KMS-11 (cell line): ENCODE measurements around the gene CSNK2A1.

ENCODE experiments used
- H2AFZ ChIP-seq: fragments of 200-600 bp; sonication (generic); 2 replicates; pipeline ENCODE4 v1.6.1; 2016; ENCODE audit warnings: antibody characterized with exemption, mixed run types, low read depth
- H3K27ac ChIP-seq: fragments of 200-600 bp; sonication (generic); 2 replicates; pipeline ENCODE4 v1.6.1; 2016; ENCODE audit warnings: mild to moderate bottlenecking, mixed run types
- H3K27me3 ChIP-seq: fragments of 200-600 bp; sonication (generic); 2 replicates; pipeline ENCODE4 v1.6.1; 2017; ENCODE audit warnings: mild to moderate bottlenecking, low read depth, mixed run types, moderate library complexity; ENCODE audit not compliant: insufficient read depth
- H3K36me3 ChIP-seq: fragments of 200-600 bp; sonication (generic); 2 replicates; pipeline ENCODE4 v1.6.1; 2017; ENCODE audit warnings: mild to moderate bottlenecking, mixed run types; ENCODE audit not compliant: insufficient read depth
- H3K4me1 ChIP-seq: fragments of 200-600 bp; sonication (generic); 2 replicates; pipeline ENCODE4 v1.6.1; 2016; ENCODE audit warnings: mild to moderate bottlenecking, low read depth, mixed run types; ENCODE audit not compliant: poor library complexity, severe bottlenecking
- H3K4me2 ChIP-seq: fragments of 200-600 bp; sonication (generic); 2 replicates; pipeline ENCODE4 v1.7.0; 2016; ENCODE audit warnings: mild to moderate bottlenecking, mixed run types
- H3K4me3 ChIP-seq: fragments of 200-600 bp; sonication (generic); IDR thresholded peaks from 2 replicates; pipeline ENCODE4 v1.6.1; 2017; ENCODE audit warnings: low read depth, low read length, mixed read lengths; ENCODE audit not compliant: insufficient read depth
- H3K79me2 ChIP-seq: fragments of 200-600 bp; sonication (generic); 2 replicates; pipeline ENCODE4 v1.6.1; 2016; ENCODE audit warnings: low read depth, mixed run types; ENCODE audit not compliant: insufficient read depth
- H3K9ac ChIP-seq: fragments of 200-600 bp; sonication (generic); 2 replicates; pipeline ENCODE4 v1.6.1; 2016; ENCODE audit warnings: mild to moderate bottlenecking, mixed run types
- H4K20me1 ChIP-seq: fragments of 200-600 bp; sonication (generic); 2 replicates; pipeline ENCODE4 v1.6.1; 2016; ENCODE audit warnings: mild to moderate bottlenecking, mixed run types; ENCODE audit not compliant: insufficient read depth
- CTCF ChIP-seq: fragments of 200-600 bp; sonication (generic); conservative IDR thresholded peaks from 2 replicates; pipeline ENCODE4 v1.6.1; 2017; ENCODE audit warnings: low read depth, mild to moderate bottlenecking, antibody characterized with exemption, low read length, moderate library complexity, mixed read lengths

Gene CSNK2A1

GRCh38 chr20:536426-537010 is 7.1 kb downstream of the CSNK2A1 start:
- Histone ChIP-seq H3K4me1 (peaks cover 24% of the 10 kb centered on the region), H3K36me3 (0 out of 2 replicates have a peak, but pooled peaks cover 4% of the 10 kb centered on the region), H4K20me1 (peaks cover 59% of the 10 kb centered on the region), H3K27me3 (no peaks in the 10 kb centered on the region), H3K9ac (no peak overlapping the region), H3K27ac (no peak overlapping the region), H3K79me2 (peaks cover 100% of the 10 kb centered on the region), H2AFZ (no peak overlapping the region), H3K4me2 (no peak overlapping the region), H3K4me3 (no peak overlapping the region)
- TF ChIP-seq CTCF, result no peak

DNA sequence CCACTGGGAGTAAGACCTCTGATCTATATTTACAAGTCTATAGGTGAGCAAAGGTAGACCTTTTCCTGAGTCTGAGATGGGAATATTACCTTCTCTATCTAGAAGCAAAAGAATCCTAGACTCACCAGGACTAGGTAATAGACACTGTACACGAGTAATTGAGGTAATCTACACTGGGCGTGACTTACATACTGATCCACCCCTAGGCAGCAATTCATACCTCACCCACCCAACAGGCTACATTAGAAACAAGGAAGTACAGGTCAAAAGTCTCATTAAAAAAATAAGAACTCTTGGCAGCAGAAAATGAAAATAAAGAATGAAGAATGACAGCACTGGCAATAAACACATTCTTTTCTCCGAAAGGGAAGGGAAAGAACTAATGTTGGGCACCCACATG is 7.6 kb downstream of the CSNK2A1 start:
- peaks cover 100% of the 10 kb centered on the region for H3K79me2 ChIP-seq
- no peaks in the 10 kb centered on the region for H3K27me3 ChIP-seq
- no peak overlapping the region for H3K4me3 ChIP-seq
- no peak overlapping the region for H3K4me2 ChIP-seq
- no peak overlapping the region for H2AFZ ChIP-seq
- H3K36me3 ChIP-seq, result 0 out of 2 replicates have a peak, but pooled peaks cover 4% of the 10 kb centered on the region
- H3K27ac ChIP-seq, result no peak overlapping the region
- H3K9ac ChIP-seq, result no peak overlapping the region
- H3K4me1 ChIP-seq, result peaks cover 24% of the 10 kb centered on the region
- TF ChIP-seq CTCF, result no peak
- H4K20me1 ChIP-seq, result peaks cover 54% of the 10 kb centered on the region

GRCh38 chr20:533526-533925 is 10.1 kb downstream of the CSNK2A1 start:
- no peaks in the 10 kb centered on the region for H3K36me3 ChIP-seq
- H2AFZ ChIP-seq, result no peak overlapping the region
- no peak overlapping the region for H3K9ac ChIP-seq
- no peak for TF ChIP-seq CTCF
- H3K27ac ChIP-seq, result no peak overlapping the region
- H3K4me3 ChIP-seq, result no peak overlapping the region
- peaks cover 41% of the 10 kb centered on the region for H3K4me1 ChIP-seq
- H3K79me2 ChIP-seq, result peaks cover 100% of the 10 kb centered on the region
- peaks cover 36% of the 10 kb centered on the region for H4K20me1 ChIP-seq
- H3K4me2 ChIP-seq, result no peak overlapping the region
- no peaks in the 10 kb centered on the region for H3K27me3 ChIP-seq

DNA sequence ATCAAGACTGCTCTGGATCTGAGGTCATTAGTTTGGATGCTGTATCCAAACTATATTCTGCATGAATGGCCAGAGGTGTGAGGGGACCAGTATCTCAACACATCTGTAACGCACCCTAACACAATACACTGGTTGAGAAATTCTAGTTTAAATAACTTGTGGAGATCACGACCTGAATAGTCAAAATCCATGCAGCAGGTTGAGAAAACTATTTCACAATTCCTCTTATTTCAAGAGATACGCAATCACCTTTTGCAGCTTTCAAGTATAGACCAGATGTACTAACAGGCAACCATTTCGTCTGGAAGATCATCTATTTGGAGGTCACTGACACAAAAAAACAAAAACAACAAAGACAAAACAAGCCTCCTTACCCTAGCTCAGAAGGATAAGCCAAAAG is 11.1 kb downstream of the CSNK2A1 start:
- Histone ChIP-seq H3K36me3 (no peaks in the 10 kb centered on the region; the same call in 1 of the 2 replicates), H3K27me3 (no peaks in the 10 kb centered on the region), H3K79me2 (peaks cover 100% of the 10 kb centered on the region), H3K27ac (no peak overlapping the region), H3K4me3 (no peak overlapping the region), H3K9ac (no peak overlapping the region), H2AFZ (no peak overlapping the region), H3K4me2 (no peak overlapping the region), H3K4me1 (peaks cover 38% of the 10 kb centered on the region), H4K20me1 (peaks cover 39% of the 10 kb centered on the region)
- TF ChIP-seq CTCF, result no peak
